ENCODE measurements around the gene PRRG2. TPM values are rescaled to one million over a fixed set of nuclear protein-coding genes. Genes with fewer than 3 reads are reported as not detected.

Gene PRRG2
- total and polyA plus RNA-seq, 2 experiments from 2014 or later = 2.0 to 3.8 TPM

- H3K4me1 ChIP-seq (ENCODE audit: insufficient read depth) = no peaks in the 10 kb centered on the region
- no peaks in the 10 kb centered on the region for H3K27me3 ChIP-seq (ENCODE audit: insufficient read depth)
- H3K4me3 ChIP-seq = no peak overlapping the region
- Mint-ChIP-seq H3K4me1 (no peaks in the 10 kb centered on the region), H3K27me3 (ENCODE audit: insufficient read depth, low read depth, poor library complexity) (peaks cover 17% of the 10 kb centered on the region), H3K9me3 (no peaks in the 10 kb centered on the region), H3K27ac (no peak overlapping the region), H3K36me3 (ENCODE audit: low read depth) (peaks cover 64% of the 10 kb centered on the region), H3K4me3 (no peak overlapping the region)
- no peak overlapping the region for H3K27ac ChIP-seq (ENCODE audit: low read depth)
- H3K9me2 ChIP-seq (ENCODE audit: insufficient read depth) = no peaks in the 10 kb centered on the region
- H3K79me2 ChIP-seq (replicated peaks; ENCODE audit: insufficient read depth) = peaks cover 78% of the 10 kb centered on the region
- H3K4me2 ChIP-seq = no peak overlapping the region
- TF ChIP-seq ZNF462 (CRISPR knock-in tag; IDR thresholded peaks at IDR 0.05) = no peak
- TF ChIP-seq ETS1 (IDR thresholded peaks at IDR 0.05) = no peak
- DNase-seq (ENCODE audit: low spot score) = no peak
- peaks cover 32% of the 10 kb centered on the region for H3F3A ChIP-seq (replicated peaks; ENCODE audit: low read depth)
- H3K36me3 ChIP-seq (ENCODE audit: insufficient read depth) = peaks cover 29% of the 10 kb centered on the region
- no peak for ATAC-seq
- no peak overlapping the region for H2AFZ ChIP-seq
- peaks cover 22% of the 10 kb centered on the region for H4K20me1 ChIP-seq (replicated peaks; ENCODE audit: insufficient read depth)
Observed at GRCh38 chr19:49599378-49600295, 18.5 kb downstream of the PRRG2 start.
